HG03442 (cell line): ENCODE data around the gene MKNK1.

Experiments used
- ATAC-seq: cut with Tn5 transposase; IDR thresholded peaks from one replicate; pipeline ENCODE4 v1.9.1; 2021; ENCODE audit warnings: mild to moderate bottlenecking, moderate library complexity; ENCODE audit not compliant: unreplicated experiment

The MKNK1 gene

DNA sequence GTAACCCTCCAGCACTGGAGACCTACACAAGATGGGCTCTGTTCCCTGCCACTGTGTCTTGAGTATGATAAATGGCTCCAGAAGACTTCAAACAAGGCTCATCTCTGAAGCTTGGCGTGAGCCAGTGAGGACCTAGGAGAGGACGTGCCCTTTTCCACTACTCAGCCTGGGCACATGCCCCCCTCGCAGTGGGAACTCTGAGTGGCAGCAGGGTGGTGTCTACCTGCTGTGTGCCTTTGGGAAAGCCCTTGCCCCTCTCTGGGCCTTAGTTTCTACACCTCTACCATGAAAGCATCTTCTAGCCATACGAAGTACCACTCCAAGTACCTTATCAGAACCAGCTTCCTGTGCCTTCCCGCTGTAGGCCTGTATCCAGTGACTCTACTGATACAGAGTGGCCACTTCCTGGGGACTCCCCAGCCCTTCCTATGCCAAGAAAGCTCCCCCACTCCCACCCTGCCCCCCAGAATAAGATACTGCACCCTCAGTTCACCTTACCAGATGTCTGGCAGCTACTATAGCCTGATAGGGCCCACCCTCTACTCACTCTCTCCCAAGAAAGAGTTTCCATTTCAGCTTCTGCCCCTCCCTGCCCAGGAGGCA is 15.7 kb upstream of the MKNK1 start:
- ATAC-seq, result no peak

DNA sequence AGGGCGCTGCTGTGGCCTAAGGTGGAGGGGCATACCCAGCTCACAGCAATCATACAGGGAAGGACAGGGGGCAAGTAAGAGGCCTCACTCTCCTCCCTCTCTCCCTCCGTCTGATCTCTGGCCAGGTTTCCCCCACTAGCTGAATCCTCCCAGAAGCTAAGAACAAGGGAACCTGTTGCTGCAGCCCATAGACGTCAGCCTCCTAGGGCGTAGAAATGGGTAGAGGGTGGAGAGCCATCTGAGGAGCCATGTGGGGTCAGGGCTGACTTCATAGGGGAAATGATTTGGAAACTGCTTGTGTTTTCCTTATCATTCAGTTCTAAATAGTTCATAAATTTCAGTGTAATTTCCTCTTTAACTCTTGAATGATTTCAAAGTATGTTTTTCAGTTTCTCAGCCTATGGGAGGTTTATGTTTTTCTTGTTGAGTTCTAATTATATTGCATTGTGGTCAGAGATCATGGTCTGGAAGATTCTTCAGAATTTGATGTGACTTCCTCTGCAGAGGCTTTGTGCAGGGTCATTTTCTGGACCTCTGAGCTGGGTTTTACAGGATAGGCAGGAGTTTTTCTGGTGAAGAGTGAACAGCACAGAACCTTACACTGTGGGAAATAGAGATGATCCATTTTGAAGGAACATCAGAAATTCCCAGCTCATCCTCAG is 14.8 kb upstream of the MKNK1 start:
- no peak for ATAC-seq

DNA sequence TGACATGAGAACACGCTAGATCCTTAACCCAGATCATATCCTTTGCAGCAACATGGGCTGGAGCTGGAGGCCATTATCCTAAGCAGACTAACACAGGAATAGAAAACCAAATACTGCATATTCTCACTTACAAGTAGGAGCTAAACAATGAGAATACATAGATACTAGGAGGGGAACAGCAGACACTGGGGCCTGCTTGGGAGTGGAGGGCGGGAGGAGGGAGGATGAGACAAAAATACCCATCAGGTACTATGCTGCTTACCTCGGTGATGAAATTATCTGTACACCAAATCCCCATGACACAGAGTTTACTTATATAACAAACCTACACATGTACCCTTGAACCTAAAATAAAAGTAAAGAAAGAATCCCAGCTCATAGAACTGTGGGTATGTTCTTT is 13.8 kb upstream of the MKNK1 start:
- no peak for ATAC-seq

DNA sequence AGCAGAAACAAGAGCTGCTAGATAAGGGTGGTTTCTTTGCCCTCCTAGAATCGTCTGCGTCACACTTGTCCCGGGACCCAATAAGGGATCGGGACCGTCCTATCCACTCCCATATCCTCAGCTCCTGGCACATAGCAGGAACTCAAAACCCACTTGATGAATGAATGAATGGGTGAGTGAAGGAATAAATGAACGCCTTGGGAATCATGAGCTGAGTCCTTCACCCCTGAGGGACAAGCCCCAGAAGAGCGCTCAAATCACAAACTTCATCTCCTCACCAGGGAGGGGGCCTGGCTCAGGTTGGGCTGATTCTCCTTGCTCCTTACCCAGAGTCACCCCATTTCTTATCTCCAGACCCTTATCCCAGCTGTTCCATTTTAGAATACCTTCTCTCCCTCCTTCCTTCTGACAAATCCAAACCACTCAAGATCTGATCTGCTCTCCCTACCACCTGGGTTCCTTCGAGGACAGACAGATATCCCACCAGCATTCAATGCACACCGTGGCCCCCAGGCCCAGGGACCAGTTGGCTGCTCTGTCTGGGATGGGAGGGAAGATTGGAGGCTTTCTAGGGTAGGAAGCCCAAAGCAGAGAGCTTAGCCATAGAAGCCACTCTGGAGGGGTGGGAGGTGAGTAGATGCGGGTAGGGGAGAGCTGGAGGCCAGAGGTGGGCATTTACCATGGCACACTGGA is 13.2 kb upstream of the MKNK1 start:
- ATAC-seq, result no peak

DNA sequence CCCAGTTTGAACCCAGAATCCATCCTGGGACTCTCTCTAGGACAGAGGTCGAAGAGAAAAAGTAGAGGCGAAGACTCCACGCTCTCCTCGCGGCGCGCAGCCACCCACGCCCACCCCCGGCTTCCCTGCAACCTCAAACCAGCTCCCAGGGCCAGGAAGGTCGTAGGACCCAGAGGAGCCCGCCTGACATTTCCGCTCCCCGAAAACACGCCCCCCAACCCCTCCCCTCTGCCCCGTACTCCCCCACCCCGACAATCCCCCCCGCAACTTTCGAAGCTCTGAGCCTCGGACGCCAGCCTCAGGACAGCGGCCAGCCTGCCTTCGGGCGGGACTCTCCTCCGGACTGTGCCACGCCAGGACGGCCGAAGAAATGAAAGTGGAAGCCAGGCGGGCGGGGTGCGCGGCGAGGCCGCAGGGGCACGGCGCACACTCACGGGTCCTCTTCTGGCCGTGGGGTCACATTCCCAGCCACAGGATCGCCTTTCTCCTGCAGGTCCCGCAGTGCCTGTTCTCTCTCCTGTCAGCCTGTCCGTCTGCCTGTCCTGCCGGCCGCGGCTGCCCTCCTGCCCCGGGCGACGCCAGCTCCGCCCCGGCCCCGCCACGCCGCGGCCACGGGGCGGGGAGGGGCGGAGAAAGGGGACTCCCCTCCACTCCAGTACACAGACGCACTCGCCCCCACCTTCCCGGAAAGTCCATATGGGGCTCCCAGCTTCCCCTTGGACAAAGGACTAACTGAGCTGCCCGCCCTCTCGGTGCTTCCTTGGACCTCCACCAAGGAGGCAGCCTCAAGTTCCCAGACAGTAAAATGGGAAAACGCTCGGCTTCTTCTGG is 12.4 kb upstream of the MKNK1 start, which contains the start of gene MOB3C:
MOB3C (minus strand) TSS at position 535 of the 831 bp plus-strand sequence. CDS start 3,490 bp downstream, outside the sequence.
- peak; percentile 68 for ATAC-seq

DNA sequence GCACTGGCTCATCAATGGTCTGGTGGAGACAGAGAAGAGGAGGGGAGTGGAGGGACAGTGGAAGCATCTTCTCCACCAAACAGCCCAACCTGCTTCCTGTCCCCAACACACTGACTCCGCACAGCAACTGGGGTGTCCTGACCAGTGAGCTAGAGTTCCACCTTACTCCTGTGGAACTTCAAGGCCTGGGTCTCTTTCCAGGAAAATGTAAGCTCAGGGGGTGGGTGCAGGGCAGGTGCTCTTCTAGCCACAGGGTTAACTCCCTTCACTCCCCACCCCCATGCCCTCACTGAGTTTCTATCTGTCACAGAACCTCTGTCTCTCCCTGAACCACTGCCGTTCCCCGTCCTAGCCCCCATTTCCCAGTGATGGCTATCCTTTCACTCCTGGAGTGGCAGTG is 11.7 kb upstream of the MKNK1 start:
- ATAC-seq, result no peak

DNA sequence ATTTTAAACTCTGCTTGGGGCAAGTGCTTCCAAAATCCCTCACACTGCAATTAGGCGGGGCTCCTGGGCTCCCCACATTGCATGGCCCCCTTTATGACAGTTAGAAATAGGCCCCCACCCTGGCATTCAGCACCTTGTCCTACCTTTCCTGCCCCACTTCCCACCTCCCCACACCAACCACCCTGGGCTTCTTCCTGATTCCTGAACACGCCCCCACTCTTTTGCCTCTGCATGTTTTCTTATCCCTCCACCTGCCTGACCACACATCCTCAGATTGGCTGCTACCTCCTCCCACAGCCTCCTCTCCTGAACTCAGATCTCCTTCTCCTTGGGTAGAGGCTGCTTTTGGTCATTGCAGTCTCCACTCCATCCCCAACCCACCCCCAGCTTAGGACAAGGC is 11.0 kb upstream of the MKNK1 start:
- ATAC-seq, result no peak

DNA sequence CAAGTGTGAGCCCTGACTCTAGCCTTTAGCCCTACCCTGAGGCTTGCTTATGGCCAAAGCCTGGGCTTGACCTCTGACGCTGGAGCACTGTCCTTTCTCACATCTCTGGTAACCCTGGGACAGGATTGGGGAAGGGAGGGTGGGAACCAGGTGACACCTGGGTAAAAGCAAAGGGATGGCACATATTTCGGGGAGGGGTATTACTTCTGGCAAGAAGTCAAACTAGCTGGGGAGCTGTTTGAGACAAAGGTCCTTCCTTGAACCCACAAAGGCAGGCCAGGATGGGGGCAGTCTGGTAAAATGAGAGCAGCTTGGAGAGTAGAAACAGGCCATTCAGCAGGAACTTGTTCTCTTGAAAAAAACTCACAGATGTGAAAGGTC is 10.5 kb upstream of the MKNK1 start:
- no peak for ATAC-seq

DNA sequence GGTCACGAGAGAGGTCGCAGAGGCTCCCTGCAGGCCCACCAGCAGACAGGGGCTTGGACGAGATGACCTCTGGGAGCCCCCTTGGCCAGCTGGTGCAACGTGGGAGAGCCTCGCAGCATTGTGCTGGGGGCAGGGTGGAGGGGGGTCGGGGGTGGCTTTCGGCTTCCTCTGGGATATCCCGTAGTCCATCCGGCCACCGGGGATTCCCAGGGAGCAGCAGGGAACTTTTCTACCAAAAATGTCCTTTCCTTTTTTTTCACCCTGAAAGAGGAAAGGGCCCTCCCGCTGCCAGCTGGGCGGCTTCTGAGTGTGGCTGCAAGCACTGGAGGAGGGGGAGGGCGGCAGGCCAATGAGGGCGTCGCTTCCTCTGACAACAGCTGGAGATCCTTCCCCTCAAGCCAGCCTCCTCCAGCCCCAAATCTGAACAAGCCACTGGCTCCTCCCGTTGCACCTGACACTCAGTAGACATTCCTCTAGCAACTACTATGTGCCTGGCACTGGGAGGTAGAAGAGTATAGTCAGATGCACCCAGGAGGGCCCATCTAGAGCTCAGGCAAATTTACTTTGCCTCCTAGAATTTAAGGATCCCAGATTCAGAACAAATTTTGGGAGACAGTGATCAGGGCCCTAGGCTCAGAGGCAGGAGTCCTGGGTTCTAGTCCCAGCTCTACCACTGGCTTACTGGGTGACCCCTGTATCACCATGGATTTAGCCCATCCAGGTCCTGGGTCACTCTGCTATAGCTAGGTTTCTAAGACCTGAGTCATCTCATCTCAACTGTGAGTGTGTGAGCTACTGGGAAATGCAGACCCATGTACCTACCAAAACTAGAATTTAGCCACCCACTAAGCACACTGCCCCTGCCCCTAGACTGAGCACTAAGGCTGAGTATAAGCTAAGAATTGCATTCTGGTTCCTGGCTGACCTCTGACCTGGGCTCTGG is 9.9 kb upstream of the MKNK1 start:
- ATAC-seq, result peak; percentile 60

DNA sequence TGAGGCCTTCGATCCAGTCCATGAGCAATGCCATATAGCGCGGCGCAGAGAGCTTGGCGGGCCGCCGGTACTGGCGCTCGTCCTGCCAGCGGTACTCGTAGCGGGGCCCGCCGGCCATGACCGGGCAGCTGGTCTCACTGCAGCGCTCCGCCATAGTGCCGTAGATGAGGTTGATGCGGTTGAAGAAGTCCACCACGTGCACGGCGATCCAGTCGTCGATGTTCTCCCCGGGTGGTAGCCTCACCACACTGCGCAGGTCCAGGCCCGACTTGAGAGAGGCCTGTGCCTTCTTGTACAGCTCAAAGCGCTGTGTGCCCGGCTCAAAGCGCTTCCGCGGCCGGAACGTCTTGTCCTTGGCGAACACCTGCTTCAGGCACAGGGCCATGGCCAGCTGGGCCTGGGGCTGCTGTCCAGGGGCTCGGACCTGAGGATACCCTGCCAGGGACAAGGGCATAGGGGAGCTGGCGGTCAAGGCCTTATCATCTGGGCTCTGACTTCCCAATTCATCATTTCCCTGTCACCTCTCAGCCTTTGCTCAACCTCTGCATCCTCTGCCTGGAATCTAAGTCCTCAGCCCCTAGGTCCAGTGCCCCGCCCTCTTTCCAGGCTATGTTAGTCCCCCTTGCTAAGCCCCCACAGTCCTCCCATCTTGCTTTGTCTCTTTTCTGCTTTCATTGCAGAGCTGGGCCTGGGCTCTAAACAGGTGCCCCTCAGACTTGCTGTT is 9.0 kb upstream of the MKNK1 start:
- no peak for ATAC-seq

DNA sequence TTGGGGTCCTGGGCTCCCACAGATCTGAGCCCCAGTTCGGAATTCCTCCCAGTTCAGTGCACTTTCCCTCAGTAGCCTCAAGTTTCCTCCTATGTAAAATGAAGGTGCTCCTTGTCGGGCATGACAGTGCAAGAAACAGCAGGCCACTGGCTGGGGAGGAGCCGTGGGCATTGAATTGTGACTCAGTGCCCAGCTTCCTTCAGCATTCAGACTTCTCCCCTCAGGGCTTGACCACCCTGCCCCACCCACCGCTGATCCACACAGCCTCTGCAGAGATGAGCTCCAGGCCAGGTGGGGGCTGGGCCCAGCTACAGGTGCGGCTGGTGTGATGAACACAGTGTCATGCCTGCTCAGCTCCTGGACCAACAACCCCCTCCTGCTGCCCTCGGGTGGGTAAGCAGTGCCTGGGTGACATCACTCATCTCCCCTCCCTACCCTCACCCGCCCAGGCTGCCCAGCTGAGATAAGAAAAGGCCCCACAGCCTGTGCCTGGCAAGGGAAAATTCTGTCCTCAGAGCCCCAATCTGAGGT is 7.7 kb upstream of the MKNK1 start:
- ATAC-seq, result no peak

DNA sequence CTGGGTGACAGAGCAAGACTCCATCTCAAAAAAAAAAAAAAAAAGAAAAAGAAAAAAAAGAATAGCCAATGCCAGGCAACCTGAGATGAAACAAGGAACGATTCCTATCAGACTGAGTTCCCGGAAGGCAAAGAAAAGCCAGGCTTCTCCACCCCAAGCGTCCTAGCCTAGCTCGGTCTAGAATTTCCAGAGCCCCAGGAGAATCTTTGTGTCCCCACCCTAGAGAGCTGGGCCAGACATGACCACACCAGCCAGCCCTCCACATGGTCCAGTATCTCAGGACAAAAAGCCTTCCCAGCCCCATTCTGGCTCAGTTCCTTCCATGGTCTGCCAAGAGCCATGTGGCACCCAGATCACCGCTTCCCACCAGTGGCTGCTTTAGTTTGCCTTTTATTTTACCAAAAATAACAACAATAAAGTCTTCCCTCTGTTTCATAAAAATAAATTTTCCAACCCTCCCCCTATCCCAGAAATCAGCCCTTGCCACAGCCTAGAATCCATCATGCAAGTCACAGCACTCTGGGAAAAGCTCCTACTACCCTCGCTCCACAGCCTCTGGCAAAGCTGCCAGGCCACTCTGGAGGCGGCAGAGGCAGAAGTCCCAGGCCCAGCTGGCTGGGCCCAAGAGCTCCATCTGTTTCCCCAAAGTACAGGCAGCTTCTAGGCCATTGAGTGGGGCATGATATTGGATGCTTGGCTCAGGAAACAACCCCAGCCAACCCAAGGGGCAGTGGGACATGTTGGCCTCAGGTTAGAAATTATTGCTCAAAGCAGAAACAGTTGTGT is 3.5 kb upstream of the MKNK1 start:
- no peak for ATAC-seq

DNA sequence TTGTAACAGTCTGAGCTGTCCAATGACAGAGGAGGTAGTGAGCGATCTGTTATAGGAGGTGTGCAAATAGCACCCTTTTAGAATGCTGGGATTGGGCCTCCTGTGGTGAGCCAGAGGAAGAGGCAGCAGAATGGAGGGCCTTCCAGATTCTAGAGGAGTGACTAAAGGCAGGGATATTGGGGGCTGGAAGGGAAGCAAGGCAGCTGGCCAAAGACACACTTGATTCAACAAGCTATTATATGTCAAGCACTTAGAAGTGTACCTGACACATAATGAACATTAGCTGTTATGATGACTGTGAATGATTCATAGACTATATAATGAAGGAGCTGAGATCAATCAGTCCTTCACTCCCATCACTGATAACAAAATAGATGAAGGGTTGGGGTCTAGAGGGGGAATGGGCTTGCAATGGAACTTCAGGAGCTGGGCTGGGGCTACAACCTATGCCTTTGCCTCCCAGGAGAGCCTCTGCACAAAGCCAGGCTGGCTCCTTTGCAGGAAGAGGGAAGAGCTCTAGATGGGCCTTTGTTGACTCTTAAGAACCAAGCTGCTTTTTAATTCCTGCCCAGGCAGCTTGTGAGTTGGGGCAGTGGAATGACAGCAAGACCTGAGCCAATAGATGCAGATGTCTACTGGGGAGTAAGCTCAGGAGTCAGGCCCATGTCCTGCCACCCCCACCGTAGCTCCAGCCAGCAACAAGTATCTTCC is 2.3 kb upstream of the MKNK1 start:
- ATAC-seq, result no peak

DNA sequence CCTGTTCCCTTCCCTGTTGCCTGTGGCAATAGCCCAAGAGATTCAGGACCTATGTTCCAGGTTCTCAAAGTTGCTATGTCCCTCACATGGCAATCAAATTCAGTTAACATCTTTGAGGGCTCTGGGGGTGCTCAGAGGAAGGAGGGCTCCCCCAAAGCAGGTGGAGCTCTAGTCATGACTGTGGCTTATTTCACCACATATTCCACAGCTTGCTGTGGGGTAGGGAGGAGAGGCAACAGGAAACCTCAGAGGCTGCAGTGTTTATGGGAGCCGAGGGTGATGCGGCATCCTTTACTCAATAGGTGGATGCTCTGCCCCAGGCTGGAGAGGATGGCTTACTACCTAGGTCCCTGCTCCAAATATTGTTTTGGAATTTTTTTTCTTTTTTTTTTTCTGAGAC is 1.2 kb upstream of the MKNK1 start:
- ATAC-seq, result no peak

DNA sequence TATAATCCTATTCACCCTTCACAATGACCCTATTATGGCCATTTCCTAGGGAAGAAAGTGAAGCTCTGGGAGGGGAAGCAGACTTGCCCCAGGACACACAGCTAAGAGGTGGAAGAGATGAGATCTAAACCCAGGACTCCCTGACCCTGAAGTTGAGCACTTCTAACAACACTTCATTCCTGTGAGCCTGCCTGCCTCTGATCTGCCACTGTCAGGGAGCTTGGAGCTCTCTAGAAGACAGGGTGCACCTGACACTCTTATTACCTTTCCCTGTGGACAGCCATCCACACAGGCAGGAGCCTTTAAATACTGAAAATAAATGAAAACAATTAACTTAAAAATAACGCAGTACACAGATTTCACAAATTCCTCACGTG is 599 bp downstream of the MKNK1 start:
- no peak for ATAC-seq

DNA sequence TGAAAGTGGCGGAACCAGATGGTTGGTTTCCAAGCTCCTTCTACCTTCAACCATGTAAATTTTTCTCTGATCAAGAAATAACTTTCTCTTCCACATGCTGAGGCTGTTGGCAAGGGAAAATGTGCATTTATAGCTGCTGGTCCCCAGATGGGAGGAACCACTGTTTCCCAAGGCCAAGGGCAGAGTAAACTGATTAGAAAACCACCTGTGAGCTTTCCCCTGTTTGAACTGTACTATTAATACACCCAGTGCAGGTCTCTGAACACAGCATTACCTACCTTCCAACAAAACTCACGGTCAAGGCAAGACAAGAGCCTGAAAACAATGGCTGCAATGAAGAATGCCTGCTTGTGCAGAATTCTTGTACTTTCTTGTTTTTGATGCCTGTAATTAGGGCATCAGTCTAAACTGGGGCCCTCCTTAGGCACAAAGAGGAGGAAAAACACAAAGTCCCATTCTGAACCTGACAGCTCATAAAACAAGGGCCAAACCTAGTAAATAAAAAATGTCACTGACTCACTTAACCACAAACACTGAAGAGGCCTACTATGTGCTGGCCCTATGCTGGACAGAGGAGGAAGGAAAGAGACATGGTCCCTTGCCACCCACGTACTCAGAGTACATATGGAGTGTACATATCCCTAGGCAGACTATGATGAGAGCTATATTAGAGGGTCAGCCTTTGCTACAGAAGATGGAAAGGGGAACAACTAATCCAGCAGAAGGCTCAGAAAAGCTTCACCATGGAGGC is 2.6 kb downstream of the MKNK1 start:
- no peak for ATAC-seq
